LNCaP clone FGC (cell line): Measurements from ENCODE around the gene MIOX.

Experiments used
- DNase-seq: peaks from one replicate; pipeline ENCODE4 v3.0.0-alpha.2; 2011; ENCODE audit warnings: low read depth
- H3K4me3 ChIP-seq: 2 replicates; pipeline ENCODE4 v1.5.1; 2011; ENCODE audit warnings: mild to moderate bottlenecking, low read depth, low read length, control low read depth
- TF ChIP-seq, protein P1 (sequence below): IDR thresholded peaks from 2 replicates; pipeline ENCODE4 v1.5.1; 2012; ENCODE audit warnings: mild to moderate bottlenecking; ENCODE audit not compliant: control insufficient read depth, insufficient read depth; ENCODE audit errors: extremely low read depth

Gene MIOX

DNA sequence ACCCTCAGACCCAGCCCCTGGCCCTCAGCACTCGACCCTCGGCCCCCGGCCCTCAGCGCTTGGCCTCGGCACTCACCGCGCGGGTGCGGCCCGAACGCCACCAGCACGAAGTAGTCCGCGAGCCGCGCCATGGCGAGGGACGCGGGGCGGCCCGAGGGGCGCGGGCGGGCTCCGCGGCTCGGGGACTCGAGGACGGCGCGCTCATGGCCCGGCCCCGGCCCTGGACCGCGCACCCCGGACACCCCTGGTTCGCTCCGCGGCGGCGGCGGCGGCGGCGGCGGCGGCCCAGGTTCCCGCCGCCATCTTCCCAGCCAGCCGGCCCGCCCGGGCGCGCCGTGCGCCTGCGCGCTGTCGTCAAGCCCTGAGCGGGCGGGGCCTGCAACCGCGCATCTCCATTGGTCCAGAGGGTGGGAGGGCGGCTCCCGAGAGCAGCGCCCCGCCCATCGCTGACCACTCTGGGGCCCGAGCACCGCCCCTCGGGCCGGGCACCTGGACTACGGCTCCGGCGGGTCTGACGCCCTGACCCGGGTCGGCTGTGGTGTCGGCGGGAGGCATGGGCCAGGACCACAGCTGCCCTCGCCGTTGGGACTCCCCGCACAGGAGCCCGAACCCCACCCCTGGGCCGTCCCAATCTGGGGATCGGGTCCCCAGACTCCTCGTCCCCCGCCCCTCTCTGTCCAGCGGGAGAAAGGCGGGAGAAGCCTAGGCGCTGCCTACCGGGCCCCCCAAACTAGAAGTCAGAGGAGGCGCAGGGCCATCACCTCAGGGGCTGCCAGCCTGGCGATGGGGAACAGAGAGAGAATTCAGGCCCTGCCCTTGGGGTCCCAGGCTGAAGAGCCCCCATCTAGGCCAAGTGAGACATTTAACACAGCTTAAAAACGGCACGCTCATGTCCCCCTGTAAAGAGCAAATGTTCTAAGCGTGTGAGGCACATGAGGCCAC lies 11.7 kb upstream of the MIOX start, which contains the start of gene SBF1:
TSS of gene SBF1 (minus strand) at position 326 of the 942 bp plus-strand sequence. CDS start at position 131, 195 bp downstream.
- DNase-seq, result peak; percentile 54
- H3K4me3 ChIP-seq, result peak within 1 kb of the TSS; percentile 80
- TF ChIP-seq, protein P1, sequence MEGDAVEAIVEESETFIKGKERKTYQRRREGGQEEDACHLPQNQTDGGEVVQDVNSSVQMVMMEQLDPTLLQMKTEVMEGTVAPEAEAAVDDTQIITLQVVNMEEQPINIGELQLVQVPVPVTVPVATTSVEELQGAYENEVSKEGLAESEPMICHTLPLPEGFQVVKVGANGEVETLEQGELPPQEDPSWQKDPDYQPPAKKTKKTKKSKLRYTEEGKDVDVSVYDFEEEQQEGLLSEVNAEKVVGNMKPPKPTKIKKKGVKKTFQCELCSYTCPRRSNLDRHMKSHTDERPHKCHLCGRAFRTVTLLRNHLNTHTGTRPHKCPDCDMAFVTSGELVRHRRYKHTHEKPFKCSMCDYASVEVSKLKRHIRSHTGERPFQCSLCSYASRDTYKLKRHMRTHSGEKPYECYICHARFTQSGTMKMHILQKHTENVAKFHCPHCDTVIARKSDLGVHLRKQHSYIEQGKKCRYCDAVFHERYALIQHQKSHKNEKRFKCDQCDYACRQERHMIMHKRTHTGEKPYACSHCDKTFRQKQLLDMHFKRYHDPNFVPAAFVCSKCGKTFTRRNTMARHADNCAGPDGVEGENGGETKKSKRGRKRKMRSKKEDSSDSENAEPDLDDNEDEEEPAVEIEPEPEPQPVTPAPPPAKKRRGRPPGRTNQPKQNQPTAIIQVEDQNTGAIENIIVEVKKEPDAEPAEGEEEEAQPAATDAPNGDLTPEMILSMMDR, result no peak

DNA sequence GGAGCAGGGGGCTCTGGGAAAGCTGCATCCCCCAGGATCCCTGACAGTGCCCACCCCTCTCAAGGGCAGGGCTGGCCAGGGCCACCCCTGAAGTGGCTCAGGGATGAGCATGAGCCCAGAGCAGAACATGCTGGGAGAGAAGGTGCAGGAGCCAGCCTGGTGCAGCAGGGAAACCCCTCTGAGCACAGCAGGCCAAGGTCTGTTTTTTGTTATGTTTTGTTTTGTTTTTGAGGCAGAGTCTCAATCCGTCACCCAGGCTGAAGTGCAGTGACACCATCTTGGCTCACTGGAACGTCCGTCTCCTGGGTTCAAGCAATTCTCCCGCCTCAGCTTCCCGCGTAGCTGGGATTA lies 11.0 kb upstream of the MIOX start:
- peak overlapping the region; percentile 80 for H3K4me3 ChIP-seq
- DNase-seq, result no peak
- TF ChIP-seq, protein P1, result no peak

DNA sequence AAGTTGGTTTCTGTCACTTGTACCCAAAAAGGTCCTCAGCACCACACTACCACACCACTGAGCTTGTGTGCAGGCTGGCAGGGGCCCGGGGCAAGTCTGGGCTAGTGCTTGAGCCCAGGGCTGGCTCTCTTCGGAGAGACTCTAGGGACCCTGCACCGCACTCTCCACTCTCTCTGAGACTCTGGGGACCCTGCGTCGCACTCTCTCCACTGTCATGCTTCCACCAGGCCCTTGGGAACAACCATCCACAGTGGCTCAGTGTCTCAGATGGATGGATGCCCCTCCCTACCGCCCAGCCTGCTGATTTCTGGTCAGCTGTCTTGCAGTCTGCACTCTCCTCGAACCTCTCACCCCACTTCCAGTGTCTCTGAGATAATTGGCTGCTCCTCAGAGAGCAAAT lies 9.8 kb upstream of the MIOX start:
- no peak overlapping the region for H3K4me3 ChIP-seq
- TF ChIP-seq, protein P1, result no peak
- no peak for DNase-seq

DNA sequence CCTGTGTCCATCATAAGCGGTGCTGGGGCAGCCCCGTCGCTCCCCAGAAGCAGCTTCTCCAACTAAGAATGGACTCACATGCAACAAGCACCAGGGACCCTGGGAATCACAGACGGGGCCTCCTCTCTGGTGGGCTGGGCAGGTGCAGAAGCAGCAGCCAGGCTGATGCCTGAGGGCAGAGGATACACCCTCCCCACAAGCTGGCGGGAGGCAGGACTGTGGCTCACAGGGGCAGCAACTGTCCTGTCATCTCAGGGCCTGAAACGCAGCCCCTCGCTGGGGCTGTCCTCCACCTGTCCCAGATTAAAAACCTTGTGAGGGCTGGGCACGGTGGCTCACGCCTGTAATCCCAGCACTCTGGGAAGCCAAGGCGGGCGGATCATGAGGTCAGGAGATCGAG lies 8.7 kb upstream of the MIOX start:
- no peak for DNase-seq
- TF ChIP-seq, protein P1, result no peak

DNA sequence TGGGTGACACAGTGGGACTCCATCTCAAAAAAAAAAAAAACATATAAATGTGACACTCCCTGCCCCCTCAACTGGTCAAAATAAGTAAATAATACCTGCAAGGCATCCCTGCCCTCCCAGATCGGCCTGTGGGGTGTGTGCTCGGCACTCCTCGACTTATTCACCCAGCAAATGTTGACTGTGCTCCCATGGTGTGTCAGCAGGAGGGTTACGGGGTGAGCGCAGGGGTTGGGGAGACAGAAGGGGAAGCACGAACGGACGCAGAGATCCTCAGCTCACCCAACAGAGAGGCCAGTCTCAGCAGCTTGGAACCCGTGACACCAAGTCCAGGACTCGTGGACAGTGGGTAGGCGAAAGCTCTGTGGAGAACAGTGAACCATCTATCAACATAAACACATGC lies 6.9 kb upstream of the MIOX start:
- H3K4me3 ChIP-seq, result no peak overlapping the region
- TF ChIP-seq, protein P1, result no peak
- no peak for DNase-seq

More for the DNA sequence above, 8.7 kb upstream of the MIOX start:
- H3K4me3 ChIP-seq, result no peak overlapping the region

DNA sequence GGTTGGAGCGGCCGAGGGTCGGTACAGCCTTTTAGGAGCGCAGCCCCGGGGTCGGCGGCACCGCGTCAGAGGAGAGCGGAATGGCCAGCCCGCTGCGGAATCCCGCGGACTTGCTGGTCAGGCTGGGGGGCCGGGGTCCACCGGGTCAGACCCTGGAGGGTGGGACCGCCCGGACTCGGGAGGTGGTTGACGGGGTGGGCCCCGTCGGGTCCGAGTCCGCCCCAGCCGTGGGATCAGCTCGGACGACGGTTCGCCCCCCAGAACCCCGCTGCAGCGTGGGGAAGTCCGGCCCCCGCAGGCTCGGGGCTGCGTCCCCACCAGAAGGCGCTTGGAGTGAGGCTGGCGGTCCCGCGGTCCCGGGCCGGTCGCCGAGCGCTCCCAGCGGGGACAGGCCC lies 5.6 kb upstream of the MIOX start:
- DNase-seq, result no peak
- TF ChIP-seq, protein P1, result no peak
- peak overlapping the region; percentile 86 for H3K4me3 ChIP-seq
